ENCODE results near the gene TXNIP.

Gene TXNIP

GRCh38 chr1:145978854-145979745 lies 17.3 kb downstream of the TXNIP start:
- peak overlapping the region; percentile 9 to 22 for H3K4me3 ChIP-seq (replicated peaks in 1 of 2; ENCODE audit: low read depth in 2 of 2, low read length in 2 of 2)
- TF ChIP-seq CTCF (IDR thresholded peaks at IDR 0.05; ENCODE audit: low read depth, low read length), result no peak

GRCh38 chr1:145978471-145978853 lies 17.9 kb downstream of the TXNIP start:
- TF ChIP-seq CTCF (IDR thresholded peaks at IDR 0.05; ENCODE audit: low read depth, low read length), result no peak
- H3K4me3 ChIP-seq (replicated peaks in 1 of 2; ENCODE audit: low read depth in 2 of 2, low read length in 2 of 2), result peak overlapping the region in 1 of 2 donors; percentile 22
- no peak for DNase-seq (ENCODE audit: low read depth in 2 of 2)

More at GRCh38 chr1:145978854-145979745, 17.3 kb downstream of the TXNIP start:
- DNase-seq (ENCODE audit: low read depth in 2 of 2), result peak; percentile 100

GRCh38 chr1:145977486-145978470 lies 18.6 kb downstream of the TXNIP start:
- no peak overlapping the region for H3K4me3 ChIP-seq (replicated peaks in 1 of 2; ENCODE audit: low read depth in 2 of 2, low read length in 2 of 2)
- peak; percentile 85 for TF ChIP-seq CTCF (IDR thresholded peaks at IDR 0.05; ENCODE audit: low read depth, low read length)
- peak; percentile 89 to 92 for DNase-seq (ENCODE audit: low read depth in 2 of 2)

- no peak for DNase-seq (ENCODE audit: low read depth in 2 of 2)
- no peak overlapping the region for H3K4me3 ChIP-seq (replicated peaks in 1 of 2; ENCODE audit: low read depth in 2 of 2, low read length in 2 of 2)
- TF ChIP-seq CTCF (IDR thresholded peaks at IDR 0.05; ENCODE audit: low read depth, low read length), result no peak
Observed at GRCh38 chr1:145977016-145977415, 19.4 kb downstream of the TXNIP start.

- DNase-seq (ENCODE audit: low read depth in 2 of 2), result no peak
- no peak overlapping the region for H3K4me3 ChIP-seq (replicated peaks in 1 of 2; ENCODE audit: low read depth in 2 of 2, low read length in 2 of 2)
- no peak for TF ChIP-seq CTCF (IDR thresholded peaks at IDR 0.05; ENCODE audit: low read depth, low read length)
Observed at GRCh38 chr1:145975216-145975615, 21.2 kb downstream of the TXNIP start.

- no peak for DNase-seq (ENCODE audit: low read depth in 2 of 2)
- no peak overlapping the region for H3K4me3 ChIP-seq (replicated peaks in 1 of 2; ENCODE audit: low read depth in 2 of 2, low read length in 2 of 2)
- no peak for TF ChIP-seq CTCF (IDR thresholded peaks at IDR 0.05; ENCODE audit: low read depth, low read length)
Observed at GRCh38 chr1:145974721-145975120, 21.7 kb downstream of the TXNIP start.
